IPS-18c (cell line): ENCODE data around the gene SLU7.

Experiments
- H3K4me3 ChIP-seq: 2 replicates; pipeline ENCODE4 v1.7.0; 2013; ENCODE audit warnings: low read depth, mild to moderate bottlenecking, low read length, moderate library complexity; ENCODE audit not compliant: insufficient read depth
- H3K9me3 ChIP-seq: one replicate; pipeline ENCODE4 v1.6.1; 2013; ENCODE audit warnings: mild to moderate bottlenecking, low read length, moderate library complexity; ENCODE audit not compliant: control insufficient read depth, insufficient read depth

The SLU7 gene

GRCh38 chr5:160359816-160360215, 59.1 kb downstream of the SLU7 start:
- Histone ChIP-seq H3K9me3 (peaks cover 2% of the 10 kb centered on the region), H3K4me3 (no peak overlapping the region)

- no peak overlapping the region for H3K4me3 ChIP-seq
These were observed 59.6 kb downstream of the SLU7 start for GRCh38 chr5:160359242-160359641.

GRCh38 chr5:160357861-160358411, 60.9 kb downstream of the SLU7 start:
- Histone ChIP-seq H3K4me3 (no peak overlapping the region), H3K9me3 (no peaks in the 10 kb centered on the region)

More at GRCh38 chr5:160359242-160359641, 59.6 kb downstream of the SLU7 start:
- peaks cover 2% of the 10 kb centered on the region for H3K9me3 ChIP-seq

- no peak overlapping the region for H3K4me3 ChIP-seq
- no peaks in the 10 kb centered on the region for H3K9me3 ChIP-seq
These were observed 61.5 kb downstream of the SLU7 start for GRCh38 chr5:160357394-160357793.

- H3K9me3 ChIP-seq: no peaks in the 10 kb centered on the region
- H3K4me3 ChIP-seq: no peak overlapping the region
These were observed 62.1 kb downstream of the SLU7 start for GRCh38 chr5:160356550-160357347.

GRCh38 chr5:160354666-160355065, 64.2 kb downstream of the SLU7 start:
- no peak overlapping the region for H3K4me3 ChIP-seq
- H3K9me3 ChIP-seq: no peaks in the 10 kb centered on the region

- Histone ChIP-seq H3K9me3 (no peaks in the 10 kb centered on the region), H3K4me3 (no peak overlapping the region)
These were observed 65.5 kb downstream of the SLU7 start for GRCh38 chr5:160353379-160353778.

GRCh38 chr5:160352308-160352707, 66.6 kb downstream of the SLU7 start:
- Histone ChIP-seq H3K4me3 (no peak overlapping the region), H3K9me3 (no peaks in the 10 kb centered on the region)
